ENCODE data around the gene TNS1. TPM values are rescaled to one million over a fixed set of nuclear protein-coding genes. Genes with fewer than 3 reads are reported as not detected.

The TNS1 gene
- total RNA-seq, 2 donors from 2014 or later: 1,255 to 1,508 TPM

DNA sequence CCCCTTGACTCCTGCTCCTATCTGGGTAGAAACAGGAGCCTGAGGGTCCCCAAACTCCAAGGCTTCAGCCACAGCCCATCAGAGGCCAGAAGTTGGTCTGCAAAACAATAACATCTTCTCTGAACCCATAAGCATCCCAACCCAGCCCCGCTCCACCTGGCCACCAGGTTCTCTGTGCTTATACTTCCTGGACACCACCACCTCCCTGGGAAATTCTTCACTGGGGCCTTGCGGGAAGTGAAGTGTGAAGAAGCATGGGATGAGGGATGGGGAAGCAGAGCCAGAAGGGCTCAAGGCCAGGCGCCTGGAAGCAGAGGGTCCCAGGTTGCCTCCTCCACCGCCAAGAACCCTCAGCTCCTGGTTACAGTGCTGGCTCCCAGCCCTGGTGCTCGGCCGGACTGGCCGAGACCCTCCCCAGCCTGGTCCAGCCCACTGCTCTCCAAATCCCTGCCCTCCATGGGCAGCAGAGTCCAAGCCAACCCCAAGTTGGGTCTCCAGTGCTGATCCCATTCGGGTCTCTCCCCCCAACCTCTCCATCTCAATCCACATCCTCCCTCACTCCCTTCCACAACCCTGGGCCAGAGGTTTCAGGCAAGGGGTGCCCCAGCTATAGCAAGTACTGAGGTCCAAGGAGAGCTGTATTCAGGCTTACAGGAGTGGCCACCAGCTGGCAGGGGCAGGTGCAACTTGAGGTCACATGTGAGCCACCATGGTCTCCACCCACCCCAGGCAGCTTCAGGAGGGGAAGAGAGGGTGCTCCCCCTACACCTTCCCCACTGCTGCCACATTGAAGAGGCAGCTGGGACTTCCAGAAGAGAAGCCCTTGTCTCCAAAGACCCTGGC is 60.7 kb downstream of the TNS1 start:
- intact Hi-C loops (cut with DNase I): loop anchor here in 1 of 2 donors (5.0 kb wide), 2 partner anchors 35 kb away; no protein-coding TSS in a partner anchor
- DNase-seq (ENCODE audit: low spot score): peak; percentile 81

- DNase-seq (ENCODE audit: low spot score): peak; percentile 79
- intact Hi-C loops (cut with DNase I): loop anchor here in 1 of 2 donors (5.0 kb wide), 2 partner anchors 34 to 36 kb away; no protein-coding TSS in a partner anchor
Measured at GRCh38 chr2:217941339-217941738, 61.5 kb downstream of the TNS1 start.

- DNase-seq (ENCODE audit: low spot score): peak; percentile 67
Measured at GRCh38 chr2:217940261-217941220, 62.3 kb downstream of the TNS1 start.

GRCh38 chr2:217939629-217940245 is 63.1 kb downstream of the TNS1 start:
- peak; percentile 81 for DNase-seq (ENCODE audit: low spot score)
- intact Hi-C loops (cut with DNase I): loop anchor here in 1 of 2 donors (5.0 kb wide), 2 partner anchors 32 to 38 kb away; no protein-coding TSS in a partner anchor

More at GRCh38 chr2:217940261-217941220, 62.3 kb downstream of the TNS1 start:
- intact Hi-C loops (cut with DNase I): loop anchor here in 1 of 2 donors (5.0 kb wide), 2 partner anchors 33 to 37 kb away; no protein-coding TSS in a partner anchor

DNA sequence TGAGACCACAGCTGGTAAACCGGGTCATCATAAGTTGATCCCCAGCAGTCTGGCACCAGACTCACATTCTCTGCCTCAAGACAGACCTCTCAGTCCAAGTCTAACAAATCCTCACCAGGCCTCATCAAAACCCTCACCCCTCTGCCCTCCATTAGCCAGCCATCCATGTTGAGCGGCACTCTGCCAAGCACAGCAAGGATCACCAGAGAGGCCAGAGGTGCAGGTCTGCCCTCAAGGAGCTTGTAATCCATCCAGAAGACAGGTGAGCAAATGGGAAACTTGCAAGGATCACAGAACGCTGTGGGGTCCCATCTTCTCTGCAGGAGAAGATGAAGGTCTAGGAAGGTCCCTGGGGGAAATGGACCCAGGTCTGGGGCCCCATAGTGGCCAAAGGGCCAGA is 63.6 kb downstream of the TNS1 start:
- DNase-seq (ENCODE audit: low spot score): peak; percentile 42
- intact Hi-C loops (cut with DNase I): no loop called here

- peak; percentile 70 for DNase-seq (ENCODE audit: low spot score)
- intact Hi-C loops (cut with DNase I): no loop called here
Measured at GRCh38 chr2:217938036-217938435, 64.8 kb downstream of the TNS1 start.

- DNase-seq (ENCODE audit: low spot score): peak; percentile 82
- intact Hi-C loops (cut with DNase I): no loop called here
Measured at GRCh38 chr2:217937446-217937845, 65.3 kb downstream of the TNS1 start.

GRCh38 chr2:217936952-217937351 is 65.8 kb downstream of the TNS1 start:
- no peak for DNase-seq (ENCODE audit: low spot score)
- intact Hi-C loops (cut with DNase I): no loop called here

GRCh38 chr2:217935901-217936684 is 66.7 kb downstream of the TNS1 start:
- intact Hi-C loops (cut with DNase I): no loop called here
- DNase-seq (ENCODE audit: low spot score): no peak

DNA sequence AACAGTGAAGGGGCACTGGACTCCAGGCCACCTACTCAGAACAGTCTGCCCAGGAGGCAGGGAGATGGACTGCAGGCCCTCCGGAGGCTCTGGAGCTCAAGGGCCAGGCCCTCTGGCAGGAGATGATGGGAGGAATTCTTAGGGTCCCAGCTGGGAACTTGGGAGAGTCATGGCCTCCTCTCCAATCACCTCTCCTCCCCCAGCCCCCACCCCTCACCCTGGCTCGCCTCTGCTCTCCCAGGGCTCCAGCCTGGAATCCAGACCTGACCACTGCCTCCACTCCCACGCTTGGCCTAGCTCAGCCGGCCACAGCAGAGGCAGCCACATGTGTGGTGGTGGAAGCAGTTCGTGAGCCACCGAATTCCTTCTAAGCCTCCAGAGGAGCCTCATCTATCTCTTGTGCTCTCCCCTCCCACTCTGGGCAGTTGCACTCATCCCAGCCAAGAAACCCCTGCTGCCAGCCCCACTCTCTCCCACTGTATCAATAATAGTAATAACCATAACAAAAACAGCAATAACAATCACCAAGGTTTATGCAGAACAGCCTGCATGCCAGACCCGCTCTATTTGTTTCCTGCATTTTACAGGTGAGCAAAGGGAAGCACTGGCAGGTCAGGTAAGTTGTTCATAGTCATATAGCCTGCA is 67.4 kb downstream of the TNS1 start:
- no peak for DNase-seq (ENCODE audit: low spot score)
- intact Hi-C loops (cut with DNase I): no loop called here

DNA sequence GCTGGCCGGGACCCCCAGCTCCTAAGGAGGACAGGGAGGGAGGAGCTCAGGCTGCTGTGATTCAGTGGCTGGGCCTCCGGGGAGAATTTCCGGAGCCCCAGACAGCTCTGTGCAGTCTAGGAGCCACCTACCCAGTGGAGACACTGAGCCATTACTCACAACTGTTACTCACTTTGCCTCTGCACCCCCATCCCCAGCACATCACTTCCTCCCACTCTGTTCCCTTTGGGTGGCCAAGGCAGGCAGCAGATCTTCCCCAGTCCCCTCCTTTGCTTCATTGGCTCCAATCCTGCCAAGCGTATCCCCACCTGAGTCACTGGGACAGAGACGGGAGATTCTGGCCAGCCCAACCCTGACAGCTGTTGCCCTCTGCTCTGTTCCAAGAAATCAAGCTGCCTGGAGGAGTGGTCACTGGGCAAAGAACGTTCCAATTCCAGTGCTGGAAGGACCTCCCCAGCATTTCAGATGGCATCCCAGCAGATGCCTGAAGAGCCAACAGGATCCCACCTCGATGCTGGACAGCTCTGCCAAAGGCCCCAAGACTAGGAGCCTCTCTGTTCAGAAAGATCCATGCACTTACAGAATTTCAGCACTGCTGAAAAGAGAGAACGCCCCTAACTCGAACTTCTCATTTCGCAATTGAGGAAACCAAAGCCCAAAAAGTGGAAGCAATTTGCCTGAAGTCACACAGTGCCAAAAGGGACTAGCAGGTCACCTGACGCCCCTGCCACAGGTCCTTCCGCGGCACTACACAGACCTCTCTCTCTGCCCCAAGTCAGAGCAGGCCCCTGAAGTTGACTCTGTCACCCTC is 68.3 kb downstream of the TNS1 start:
- intact Hi-C loops (cut with DNase I): no loop called here
- DNase-seq (ENCODE audit: low spot score): peak; percentile 92

DNA sequence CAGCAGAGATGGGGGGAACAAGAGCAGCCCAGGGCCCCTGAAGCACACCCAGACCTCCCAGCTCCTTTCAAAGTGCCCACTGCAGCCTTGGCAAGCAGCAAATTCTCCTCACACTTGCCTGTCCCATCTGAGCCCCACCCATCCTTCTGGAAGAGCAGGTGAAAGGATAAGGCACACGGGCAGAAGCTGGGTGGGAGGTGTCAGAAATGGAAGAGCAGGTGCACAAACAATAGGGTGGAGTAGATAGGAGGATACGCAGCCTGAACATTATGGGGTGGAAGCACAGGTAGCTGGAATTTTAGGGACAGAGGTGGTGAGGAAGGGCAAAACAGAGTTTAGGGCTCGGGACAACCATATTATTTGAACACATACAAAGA is 69.2 kb downstream of the TNS1 start:
- intact Hi-C loops (cut with DNase I): loop anchor here in 1 of 2 donors (1.0 kb wide), 1 partner anchor 25 kb away; no protein-coding TSS in a partner anchor
- no peak for DNase-seq (ENCODE audit: low spot score)

DNA sequence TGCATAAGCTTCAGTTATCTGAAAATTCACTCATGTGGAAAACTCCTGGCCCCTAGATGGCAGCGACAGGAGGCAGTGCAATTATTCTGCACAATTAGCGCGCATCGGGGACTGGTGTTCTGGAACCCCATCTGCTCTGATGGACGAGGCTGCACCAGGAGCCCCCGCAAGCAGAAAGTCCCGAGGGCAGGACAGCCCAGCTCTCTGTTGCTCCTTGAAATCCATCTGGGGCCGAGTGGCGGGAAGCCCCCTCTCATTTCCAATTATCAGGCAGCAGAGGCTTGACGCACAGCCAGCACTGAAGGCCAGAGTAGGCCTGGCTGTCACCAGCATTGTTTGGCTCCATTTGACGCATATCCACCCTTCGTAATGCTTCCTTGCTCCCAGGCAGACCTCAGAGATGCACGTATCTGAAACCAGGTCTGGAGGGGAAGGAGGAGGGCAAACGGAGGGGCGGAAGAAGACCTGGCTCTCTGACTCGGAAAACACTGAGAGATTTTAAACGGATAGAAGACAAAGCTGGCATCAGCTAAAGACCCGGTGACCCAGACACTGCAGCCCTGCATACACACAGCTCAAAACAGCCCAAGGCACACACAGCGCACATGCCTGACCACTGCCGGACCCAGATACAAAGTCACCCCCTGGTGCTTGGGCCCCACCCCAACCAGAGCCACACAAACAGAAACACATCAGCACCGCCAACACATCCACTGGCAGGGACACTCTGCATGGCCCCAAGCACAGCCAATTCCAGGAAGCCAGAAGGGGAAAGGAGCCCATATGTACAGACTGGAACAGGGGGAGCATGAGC is 69.8 kb downstream of the TNS1 start:
- DNase-seq (ENCODE audit: low spot score): no peak
- intact Hi-C loops (cut with DNase I): loop anchor here in 1 of 2 donors (1.0 kb wide), 1 partner anchor 25 kb away; no protein-coding TSS in a partner anchor

- no peak for DNase-seq (ENCODE audit: low spot score)
- intact Hi-C loops (cut with DNase I): no loop called here
Measured at GRCh38 chr2:217931846-217932560, 70.8 kb downstream of the TNS1 start.

DNA sequence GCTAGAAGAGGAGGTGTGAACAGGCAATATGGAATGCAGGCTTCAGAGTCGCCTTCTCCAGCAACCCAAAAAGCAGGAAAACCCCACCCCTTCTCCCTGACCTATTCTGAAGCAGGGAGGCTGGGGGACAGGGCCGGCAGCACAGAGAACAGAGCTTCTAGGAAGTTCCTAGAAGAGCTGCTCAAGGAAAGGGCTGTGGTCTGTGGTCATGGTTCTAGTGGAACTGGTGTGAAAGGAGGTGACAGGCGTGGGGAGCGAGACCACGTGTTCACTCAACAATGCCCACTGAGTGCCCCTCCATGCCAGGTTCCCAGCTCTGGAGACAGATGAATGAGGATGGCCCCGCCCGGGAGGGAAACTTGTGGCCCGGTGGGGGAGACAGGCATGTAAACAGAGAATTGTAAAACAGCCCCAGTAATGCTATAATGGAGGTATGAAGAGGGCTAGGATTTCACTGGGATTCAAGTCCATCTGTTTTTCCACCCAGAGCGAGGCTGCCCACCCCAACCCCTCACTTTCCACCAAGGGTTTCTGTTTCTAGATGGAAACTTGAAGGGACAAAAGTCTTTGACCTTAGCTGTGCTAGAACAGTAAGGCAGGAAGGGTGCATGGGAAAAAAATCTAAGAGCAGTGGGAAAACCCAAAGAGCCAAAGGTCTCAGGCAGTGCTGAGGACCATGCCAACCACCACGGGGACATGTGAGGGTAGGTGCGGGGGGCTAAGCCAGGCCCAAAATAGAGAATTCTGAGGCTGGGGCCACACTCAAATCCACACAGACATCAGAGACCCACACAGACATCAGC is 71.8 kb downstream of the TNS1 start:
- intact Hi-C loops (cut with DNase I): no loop called here
- DNase-seq (ENCODE audit: low spot score): no peak
